Endometrial microvascular endothelial cells (primary cell): ENCODE results near the gene BRD3OS. TPM values are rescaled to one million over a fixed set of nuclear protein-coding genes. Genes with fewer than 3 reads are reported as not detected.

Experiments
- in situ Hi-C: cut with HindIII; loops from 2 replicates; pipeline ENCODE4 v1.10.0; 2017; ENCODE audit warnings: low sequenced_read_pairs, low pct_unique_long_range_greater_than_20kb; ENCODE audit errors: inconsistent ontology term
- total RNA-seq: library from RNA; depleted of rRNA; stranded (reverse); fragments of >200 nt; gene quantifications from one replicate; pipeline ENCODE4 v1.2.3, GENCODE V29; 2015; ENCODE audit errors: inconsistent ontology term

The BRD3OS gene
- total RNA-seq, 1 donor from 2014 or later, result 18.4 TPM

GRCh38 chr9:133997584-133997983 is 27.7 kb upstream of the BRD3OS start:
- in situ Hi-C loops, result loop anchor here (25.0 kb wide), 1 partner anchor 210 kb away; no protein-coding TSS in a partner anchor

DNA sequence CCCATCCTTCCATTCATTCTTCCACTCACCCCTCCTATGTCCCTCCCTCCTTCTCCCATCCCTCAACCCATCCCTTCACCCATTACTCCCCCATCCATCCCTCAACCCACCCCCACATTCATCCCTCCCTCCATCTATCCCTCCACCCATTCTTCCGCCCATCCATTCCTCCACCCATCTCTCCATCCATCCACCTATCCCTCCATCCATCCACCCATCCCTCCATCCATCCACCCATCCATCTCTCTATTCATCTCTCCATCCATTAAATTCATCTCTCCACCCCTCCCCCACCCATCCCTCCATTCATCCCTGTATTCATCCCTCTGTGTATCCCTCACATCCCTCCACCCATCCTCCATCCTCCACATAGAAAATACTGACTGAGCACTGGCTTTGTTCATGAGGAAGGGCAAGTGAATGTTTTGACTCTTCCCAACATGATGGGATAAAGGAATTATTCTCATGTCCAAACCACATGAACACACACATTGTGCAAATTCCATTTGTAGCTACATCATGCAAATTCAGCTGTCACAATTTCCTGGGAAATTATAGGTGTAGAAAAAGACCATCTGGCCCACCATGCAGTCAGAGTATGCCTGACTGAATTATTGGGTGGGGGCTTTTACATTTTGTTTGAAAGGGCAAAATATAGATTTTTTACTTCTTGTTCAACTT is 26.2 kb upstream of the BRD3OS start:
- in situ Hi-C loops, result loop anchor here (25.0 kb wide), 1 partner anchor 212 kb away; no protein-coding TSS in a partner anchor

- in situ Hi-C loops, result loop anchor here (25.0 kb wide), 1 partner anchor 213 kb away; no protein-coding TSS in a partner anchor
These were observed 25.4 kb upstream of the BRD3OS start for GRCh38 chr9:133999851-134000265.

DNA sequence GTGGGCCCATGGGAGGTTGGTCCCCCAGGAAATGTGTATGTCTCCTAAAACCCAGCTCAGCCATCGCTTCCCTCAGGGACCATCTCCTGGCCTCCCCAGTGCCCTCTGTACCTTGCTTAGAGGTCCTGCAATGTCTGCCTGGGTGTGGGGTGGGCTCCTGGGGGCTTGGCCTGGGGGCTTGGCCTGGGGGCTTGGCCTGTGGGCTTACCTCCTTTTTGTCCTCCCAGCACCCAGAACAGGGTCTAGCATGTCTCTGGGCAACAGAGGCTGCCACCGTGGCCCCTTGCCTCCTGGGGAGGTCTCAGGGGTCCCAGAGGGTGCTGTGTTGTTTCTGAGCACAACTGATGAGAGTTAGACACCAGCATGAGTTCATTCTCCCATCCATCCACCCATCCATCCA is 22.5 kb upstream of the BRD3OS start:
- in situ Hi-C loops, result no loop called here

GRCh38 chr9:134003237-134003636 is 22.0 kb upstream of the BRD3OS start:
- in situ Hi-C loops, result no loop called here

GRCh38 chr9:134004131-134004873 is 21.0 kb upstream of the BRD3OS start:
- in situ Hi-C loops, result no loop called here

DNA sequence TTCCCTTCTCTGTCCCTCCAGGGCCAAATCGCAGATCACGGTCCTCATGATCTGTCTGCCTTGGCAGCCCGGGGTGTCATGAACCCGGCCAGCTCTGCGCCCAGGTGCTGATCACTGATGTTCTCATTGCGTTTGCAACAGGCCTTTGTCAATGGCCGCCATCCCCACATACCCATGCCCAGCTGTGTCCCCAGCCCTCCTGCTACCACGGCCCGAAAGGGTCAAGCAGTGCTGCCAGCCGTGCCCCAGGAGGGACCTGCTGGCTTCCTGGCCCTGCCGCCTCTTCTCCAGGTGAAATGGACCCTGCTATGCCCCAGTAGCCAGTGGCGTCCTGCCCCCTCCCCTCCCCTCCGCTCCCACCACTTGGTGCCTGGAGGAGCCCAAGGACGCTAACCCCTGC is 20.4 kb upstream of the BRD3OS start:
- in situ Hi-C loops, result no loop called here

GRCh38 chr9:134005381-134005780 is 19.9 kb upstream of the BRD3OS start:
- in situ Hi-C loops, result no loop called here

- in situ Hi-C loops, result no loop called here
These were observed 18.1 kb upstream of the BRD3OS start for GRCh38 chr9:134007150-134007549.

DNA sequence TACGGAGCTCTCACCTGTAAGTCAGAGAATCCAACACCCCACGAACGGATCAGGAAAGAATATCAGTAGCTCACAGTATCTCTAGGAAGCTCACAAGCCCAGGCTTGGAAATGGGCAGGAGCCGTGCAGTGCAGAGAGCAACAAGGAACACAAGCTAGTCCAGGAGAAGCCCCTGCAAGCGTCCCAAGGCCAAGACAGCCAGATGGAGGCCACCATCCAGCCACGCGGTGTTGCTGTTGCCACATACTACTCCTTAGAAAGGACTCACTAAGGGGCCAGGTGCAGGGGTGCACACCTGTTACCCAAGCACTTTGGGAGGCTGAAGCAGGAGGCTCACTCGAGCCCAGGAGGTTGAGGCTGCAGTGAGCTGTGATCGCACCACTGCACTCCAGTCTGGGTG is 17.7 kb upstream of the BRD3OS start:
- in situ Hi-C loops, result no loop called here

DNA sequence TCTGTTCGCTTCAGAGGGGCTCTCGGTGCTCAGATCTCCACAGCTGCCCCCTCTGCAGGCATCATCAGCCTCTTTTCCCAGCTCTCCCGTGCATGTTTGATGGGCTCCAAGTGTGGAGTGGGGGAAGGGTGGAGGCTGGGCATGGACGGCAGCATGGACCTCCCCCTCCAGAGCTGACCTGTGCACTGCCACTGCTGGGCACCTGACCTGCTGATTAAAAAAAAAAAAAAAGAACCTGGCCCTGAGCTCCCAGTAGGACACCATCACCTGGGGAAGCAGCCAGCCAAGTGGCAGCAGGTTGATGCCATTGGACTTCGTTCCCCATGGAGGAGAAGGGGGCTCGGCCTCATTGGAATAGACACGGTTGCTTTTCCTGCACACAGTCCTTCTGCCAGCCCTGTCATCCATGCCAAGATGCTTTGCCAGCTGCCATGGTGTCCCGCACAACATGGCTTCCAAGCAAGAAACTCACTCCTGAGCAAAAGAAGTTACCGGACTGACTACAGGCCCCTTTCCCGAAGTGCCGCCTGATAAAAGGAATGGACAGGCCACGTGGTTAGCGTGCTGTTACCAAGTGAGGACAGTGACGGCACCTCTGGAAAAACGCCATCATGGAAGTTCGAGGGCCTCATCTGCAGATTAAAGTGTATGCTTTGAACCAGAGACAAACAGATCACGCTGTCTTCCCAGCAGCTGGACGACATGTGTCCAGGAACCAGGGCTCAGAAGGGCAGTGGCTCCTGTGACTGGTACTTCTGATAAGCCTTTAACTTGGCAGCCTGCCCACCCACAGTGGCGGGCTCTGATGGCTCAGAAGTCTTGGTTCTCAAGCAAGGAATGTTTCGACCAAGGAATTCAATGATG is 14.7 kb upstream of the BRD3OS start:
- in situ Hi-C loops, result no loop called here

DNA sequence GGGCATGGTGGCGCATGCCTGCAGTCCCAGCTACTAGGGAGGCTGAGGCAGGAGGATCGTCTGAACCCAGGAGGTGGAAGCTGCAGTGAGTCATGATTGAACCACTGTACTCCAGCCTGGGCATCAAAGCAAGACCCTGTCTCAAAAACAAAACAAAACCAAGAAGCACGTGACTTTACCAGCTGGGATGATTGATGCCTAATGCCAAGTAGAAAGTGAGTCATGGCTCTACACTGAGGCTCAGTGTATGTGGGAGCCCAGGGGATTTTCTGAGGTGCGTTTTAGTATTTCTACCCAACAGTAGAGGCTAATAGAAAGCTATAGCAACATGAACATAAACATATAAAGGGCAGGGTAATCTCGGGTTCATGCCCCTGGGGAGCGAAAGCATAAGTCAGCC is 13.9 kb upstream of the BRD3OS start:
- in situ Hi-C loops, result no loop called here

GRCh38 chr9:134014946-134015345 is 10.3 kb upstream of the BRD3OS start:
- in situ Hi-C loops, result no loop called here

GRCh38 chr9:134024214-134024792 is 978 bp upstream of the BRD3OS start:
- in situ Hi-C loops, result no loop called here

GRCh38 chr9:134025606-134026541 is 593 bp downstream of the BRD3OS start:
- in situ Hi-C loops, result no loop called here

DNA sequence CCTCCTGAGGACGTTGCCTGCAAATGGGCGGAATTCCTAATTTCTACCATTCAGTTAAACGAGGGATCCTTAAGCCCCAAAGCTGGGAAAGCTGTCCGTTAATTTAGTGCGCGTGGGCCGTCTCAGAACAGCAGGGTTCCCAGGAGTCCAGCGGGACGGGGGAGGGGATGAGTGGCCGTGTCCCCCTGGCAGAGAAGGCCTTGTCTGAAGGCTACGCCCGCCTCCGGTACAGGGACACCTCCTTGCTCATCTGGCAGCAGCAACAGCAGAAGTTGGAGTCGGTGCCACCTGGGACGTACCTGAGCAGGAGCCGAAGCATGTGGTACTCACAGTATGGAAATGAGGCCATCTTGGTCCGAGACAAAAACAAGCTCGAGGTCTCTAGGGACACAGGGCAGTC is 1.3 kb downstream of the BRD3OS start:
- in situ Hi-C loops, result no loop called here

- in situ Hi-C loops, result no loop called here
These were observed 1.7 kb downstream of the BRD3OS start for GRCh38 chr9:134026981-134027380.

- in situ Hi-C loops, result no loop called here
These were observed 2.3 kb downstream of the BRD3OS start for GRCh38 chr9:134027561-134027960.
